Measurements from ENCODE around the gene CDK10.

DNA sequence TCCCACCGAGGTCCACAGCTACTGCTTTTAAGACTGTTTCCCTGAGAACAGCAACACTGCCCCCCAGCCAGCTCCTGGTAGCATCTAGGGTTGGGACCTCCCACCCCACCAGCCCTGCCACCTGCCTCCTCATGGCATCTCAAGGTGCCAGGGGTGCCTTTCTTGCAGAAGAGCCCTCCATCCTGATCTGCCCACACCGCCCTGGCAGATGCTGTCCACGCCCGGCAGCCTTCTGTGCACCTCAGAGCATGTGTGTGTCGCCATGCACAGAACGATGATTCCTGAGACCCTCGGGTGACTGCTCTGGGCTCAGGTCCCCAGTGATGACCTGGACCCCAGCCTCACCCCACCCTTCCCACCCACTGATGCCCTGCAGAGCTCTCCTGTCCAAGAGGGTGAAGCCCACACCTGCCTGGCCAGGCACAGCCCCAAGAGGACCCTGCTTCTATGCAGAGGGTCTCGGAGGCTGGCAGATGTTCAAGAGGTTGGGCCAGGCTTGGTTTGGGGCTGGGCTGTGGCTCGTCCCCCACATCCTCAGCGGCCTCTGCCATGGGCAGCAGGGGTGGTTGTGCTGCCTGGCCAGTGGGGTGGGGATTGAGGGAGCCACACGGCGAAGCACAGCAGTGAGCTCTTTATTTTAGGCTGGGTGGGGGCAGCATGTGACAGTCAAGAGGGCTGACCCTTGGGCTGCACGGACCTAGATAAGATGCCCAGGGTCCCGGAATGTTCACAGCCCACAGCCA, 20.2 kb downstream of the CDK10 start:
- TF ChIP-seq, protein P1, sequence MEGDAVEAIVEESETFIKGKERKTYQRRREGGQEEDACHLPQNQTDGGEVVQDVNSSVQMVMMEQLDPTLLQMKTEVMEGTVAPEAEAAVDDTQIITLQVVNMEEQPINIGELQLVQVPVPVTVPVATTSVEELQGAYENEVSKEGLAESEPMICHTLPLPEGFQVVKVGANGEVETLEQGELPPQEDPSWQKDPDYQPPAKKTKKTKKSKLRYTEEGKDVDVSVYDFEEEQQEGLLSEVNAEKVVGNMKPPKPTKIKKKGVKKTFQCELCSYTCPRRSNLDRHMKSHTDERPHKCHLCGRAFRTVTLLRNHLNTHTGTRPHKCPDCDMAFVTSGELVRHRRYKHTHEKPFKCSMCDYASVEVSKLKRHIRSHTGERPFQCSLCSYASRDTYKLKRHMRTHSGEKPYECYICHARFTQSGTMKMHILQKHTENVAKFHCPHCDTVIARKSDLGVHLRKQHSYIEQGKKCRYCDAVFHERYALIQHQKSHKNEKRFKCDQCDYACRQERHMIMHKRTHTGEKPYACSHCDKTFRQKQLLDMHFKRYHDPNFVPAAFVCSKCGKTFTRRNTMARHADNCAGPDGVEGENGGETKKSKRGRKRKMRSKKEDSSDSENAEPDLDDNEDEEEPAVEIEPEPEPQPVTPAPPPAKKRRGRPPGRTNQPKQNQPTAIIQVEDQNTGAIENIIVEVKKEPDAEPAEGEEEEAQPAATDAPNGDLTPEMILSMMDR (IDR thresholded peaks at IDR 0.05) = no peak
- TF ChIP-seq EP300 (IDR thresholded peaks at IDR 0.05) (no peak), POLR2AphosphoS5 (IDR thresholded peaks at IDR 0.05) (no peak)

Measured in esophagus muscularis mucosa (tissue), 4 donors.